ENCODE data around the gene CEMIP.

The CEMIP gene

DNA sequence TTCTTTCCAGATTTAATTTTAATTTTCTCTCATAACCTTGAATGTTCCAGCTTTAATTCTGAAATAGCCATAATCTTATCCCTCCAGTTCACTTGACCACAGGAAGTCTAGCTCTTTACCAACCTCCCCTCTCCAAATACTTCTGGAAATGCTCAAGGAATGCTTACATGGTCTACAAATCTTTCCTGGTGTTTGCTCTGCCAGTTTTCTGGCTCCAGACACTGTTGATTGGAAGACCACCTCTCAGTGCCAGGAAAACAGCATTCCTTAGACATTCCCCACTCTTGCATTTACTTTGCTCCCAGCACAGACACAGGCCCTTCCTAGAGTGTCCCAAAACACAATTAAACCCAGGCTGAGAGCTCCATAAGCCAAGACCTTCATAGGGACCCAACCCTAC is 111.8 kb downstream of the CEMIP start:
- DNase-seq, result no peak

DNA sequence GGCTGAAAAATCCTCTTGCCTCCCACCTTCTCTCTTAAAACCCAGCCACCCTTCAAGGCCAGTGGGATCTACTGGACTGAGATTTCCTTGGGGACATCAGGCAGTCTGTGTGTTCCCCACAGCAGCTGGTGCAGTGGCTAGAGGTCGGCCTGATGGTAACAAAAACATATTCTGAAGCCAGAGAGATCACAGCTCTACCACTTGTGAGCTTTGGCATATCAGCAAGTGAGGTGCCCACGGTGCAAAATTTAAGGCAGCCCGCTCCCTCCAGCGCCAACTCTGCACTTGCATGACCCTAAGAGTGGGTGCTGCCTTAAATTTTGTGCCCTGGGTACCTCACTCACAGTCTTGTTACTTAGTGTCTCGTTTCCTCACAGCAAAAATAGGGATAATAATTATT is 113.2 kb downstream of the CEMIP start:
- DNase-seq, result no peak

DNA sequence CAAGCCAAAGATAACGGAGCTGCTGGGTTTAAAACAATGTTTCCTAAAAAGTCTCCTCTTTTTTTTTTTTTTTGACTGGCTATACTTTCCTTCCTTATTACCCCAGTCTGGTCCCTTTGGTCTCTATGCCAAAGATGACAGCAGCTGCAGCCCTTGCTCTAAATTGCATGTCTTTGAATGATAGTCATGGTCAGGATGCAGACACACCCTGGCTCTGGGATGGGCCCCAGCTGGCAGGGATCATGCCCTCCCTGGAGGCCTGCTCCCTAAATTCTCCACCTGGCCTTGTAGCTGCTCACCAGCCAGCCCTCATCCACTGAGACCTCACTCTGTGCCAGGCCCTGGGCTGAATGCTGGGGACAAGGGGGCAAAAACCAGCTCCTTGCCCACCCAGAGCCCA is 114.6 kb downstream of the CEMIP start:
- DNase-seq, result no peak

DNA sequence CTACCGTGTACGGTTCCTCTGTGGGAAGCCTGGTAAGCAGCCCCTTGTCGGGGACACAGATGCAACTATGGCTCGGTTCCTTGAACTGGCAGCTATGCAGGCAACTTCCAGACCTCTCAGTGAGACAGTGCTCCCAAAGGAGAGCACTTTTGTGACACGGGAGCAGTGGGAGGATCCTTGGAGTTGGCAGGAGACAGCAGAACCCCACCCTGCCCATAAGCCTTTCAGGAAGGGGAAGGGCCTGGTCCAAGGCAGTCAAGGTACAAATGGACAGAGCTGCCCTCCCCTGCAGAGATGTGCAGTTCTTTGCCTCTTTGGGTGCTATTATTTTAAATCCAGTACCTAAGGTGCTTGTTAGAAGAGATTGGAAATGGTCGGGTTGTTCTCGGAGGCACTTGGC is 115.9 kb downstream of the CEMIP start:
- DNase-seq, result no peak

DNA sequence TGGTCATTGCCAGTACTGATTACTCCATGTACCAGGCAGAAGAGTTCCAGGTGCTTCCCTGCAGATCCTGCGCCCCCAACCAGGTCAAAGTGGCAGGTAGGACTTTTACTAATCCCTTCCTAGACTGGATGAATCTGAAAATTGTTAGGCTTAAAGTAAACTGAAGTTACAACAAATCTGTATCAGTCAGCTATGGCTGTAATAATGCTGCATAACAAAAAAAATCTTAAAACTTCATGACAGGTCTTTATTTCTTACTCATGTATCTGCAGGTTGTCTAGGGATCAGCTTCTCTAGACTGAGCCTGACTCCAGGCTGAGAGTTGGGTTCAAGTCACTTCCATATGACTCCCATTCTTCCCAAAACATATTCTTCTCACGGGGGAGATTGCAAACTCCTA is 116.8 kb downstream of the CEMIP start:
- no peak for DNase-seq

DNA sequence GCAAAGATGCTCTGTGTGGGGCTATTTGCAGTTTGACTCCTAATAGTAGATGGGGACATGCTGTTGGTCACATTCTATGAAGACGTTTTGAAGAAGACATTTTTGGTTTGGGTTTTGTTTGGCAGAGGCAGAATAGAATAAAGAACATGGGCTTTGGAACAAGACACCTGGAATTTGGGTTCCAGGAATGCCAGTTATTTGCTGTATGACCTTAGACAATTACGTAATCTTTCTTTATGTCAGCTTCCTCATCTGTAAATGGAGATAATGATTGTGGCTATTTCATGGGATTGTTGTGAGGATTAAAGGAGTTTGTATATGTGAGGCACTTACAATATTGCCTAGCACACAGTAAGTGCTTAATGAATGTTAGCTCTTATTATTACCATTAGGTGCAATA is 118.9 kb downstream of the CEMIP start:
- DNase-seq, result peak in 1 of 4 experiments; percentile 14

DNA sequence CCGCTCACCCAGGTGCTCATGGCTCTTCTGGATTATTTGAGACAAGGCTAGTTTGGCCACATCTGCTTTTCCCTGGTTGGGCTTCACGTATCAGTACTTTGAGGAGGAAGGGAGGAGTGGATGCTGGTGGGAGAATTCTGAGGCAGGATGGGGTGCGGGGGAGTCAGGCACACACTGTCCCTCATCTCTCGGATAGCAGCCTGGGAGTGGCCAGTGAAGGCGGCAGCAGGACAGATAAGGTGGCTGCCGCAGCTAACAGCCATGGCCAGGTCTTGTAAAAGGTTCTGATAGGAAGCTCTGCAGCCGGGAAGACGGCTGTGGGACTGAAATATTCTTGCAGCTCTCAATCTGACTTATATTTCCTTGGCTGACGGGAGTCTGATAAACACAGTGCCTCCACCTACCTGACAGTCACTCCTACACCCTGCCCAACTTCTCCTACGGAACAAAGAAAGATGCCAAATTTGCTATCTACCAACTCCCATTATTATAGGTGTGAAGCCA is 123.2 kb downstream of the CEMIP start:
- no peak for DNase-seq

DNA sequence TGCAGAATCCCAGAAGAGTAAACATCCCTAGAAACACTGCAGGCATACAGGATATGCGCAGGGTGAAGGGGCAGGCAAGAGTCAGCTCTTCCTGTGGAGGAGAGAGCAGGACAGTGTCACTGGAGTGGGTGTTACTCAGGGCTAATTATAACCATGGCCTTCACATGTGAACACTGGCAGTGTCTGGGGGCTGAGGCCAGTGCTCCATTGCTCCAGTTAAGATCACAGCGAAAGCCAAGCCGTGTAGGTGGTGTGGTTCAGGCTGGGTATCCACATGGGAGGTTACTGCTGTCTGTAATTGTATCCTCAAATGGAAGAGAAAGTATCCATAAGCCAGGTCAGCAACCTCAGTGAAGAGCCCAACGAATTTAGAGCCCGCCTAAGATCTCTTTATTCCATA is 125.8 kb downstream of the CEMIP start:
- DNase-seq, result peak; percentile 12 to 44 (median 32)

DNA sequence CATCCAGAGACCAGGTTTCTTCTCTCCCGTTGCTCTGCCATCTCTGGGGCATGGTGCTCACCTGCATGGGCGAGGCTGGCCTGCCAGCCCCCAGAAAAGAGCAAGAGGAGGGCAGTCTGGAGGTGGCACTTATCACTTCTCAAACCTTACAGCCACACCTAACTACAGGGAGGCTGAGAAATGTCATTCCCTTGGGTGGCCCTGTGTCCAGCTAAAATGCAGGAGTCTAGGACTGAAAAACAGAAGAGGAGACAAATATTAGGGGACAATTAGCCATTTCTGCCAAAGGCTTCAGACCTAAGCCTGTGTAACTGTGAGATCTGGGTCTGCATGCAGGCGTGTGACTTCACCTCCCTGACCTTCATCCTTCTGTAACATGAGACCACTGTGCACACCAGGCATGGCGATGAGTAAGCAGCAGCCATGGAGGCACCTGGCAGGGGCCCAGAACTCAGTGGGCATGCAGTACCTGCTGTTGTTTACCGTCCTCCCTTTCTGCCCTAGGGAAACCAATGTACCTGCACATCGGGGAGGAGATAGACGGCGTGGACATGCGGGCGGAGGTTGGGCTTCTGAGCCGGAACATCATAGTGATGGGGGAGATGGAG is 127.1 kb downstream of the CEMIP start:
- DNase-seq, result no peak

DNA sequence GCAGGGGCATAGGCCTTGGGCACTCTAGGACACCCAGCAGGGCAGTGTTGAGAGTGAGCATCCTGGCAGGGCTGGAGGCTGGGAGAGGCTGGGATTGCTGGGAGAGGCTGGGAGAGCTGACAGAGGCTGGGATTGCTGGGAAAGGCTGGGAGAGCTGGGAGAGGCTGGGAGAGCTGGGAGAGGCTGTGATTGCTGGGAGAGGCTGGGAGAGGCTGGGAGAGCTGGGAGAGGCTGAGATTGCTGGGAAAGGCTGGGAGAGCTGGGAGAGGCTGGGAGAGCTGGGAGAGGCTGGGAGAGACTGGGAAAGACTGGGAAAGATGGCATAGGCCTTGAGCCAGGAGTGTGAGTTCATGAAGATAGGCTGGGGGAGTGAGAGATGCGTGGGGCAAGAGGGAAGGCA is 132.7 kb downstream of the CEMIP start:
- no peak for DNase-seq

DNA sequence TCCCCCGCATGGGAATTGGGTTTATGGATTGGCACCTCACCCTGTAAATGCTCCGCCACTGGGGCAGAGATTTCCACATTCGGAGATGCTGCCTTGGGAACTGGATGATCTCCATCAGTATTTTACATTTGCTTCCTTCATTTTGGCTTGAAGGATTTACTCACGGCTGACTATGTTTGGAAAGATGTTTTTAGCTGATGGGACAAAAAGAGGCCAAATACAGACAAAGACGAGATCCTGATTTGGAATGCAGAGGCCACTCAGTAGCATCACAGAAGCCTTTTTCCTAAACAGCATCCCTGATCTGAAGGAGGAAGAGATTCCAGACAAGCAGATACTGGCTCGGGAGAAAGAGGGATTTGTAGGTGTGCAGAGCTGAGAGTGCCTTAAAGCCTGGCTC is 133.5 kb downstream of the CEMIP start:
- DNase-seq, result no peak

DNA sequence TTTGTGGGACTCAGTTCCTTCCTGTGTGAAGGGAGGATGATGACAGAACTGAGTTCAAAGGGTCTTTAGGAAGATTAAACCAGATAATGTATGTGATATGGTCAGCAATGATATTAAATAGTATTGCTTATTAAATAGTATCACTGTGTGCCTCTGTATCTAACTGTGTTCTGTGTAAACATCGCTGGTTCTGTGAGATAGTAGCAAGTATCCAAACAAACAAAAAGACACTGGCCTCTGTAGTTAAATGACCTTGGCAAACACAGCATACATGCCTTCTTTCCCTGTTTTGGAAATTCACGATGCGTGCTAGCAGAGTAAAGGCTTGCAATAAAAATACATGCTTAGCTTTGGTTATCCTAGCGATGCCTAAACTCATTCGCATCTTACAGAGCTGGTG is 134.4 kb downstream of the CEMIP start:
- no peak for DNase-seq

DNA sequence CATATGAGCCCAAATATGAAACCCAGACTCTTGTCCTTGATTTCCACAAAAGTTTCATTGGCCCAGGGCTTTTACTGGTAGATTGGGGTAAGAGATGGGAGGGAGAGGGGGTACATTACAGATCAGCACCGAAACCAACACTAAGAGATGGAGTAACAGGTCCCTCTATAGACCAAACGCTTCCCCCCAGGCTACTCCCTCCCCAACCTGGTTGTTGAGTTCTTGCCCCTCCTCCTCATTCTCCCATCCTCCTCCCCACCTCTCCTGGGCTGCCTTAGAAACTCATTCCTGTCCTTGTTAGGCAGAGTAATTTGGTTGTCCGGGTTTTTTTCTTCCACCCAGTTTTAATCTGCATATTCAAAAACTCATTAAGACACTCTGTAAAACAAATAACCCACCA is 136.3 kb downstream of the CEMIP start:
- DNase-seq, result no peak

DNA sequence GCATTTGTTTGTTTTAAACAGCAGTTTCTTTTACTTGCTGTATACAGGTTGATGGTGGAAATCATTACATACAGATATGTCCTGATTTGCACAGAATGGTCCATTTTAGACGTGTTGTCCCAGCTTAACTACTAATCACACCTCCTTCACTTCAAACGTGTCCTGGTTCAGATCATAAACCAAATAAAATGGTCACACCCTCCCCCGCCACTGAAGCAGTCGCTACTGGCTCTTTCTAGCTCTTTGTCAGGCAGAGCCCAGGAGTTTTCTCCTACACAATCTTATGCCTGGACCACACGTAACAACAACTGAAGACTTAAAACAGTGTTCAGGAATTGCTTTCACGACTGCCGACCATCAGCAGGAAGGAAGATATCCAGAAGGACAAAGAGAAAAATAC is 136.9 kb downstream of the CEMIP start:
- no peak for DNase-seq

DNA sequence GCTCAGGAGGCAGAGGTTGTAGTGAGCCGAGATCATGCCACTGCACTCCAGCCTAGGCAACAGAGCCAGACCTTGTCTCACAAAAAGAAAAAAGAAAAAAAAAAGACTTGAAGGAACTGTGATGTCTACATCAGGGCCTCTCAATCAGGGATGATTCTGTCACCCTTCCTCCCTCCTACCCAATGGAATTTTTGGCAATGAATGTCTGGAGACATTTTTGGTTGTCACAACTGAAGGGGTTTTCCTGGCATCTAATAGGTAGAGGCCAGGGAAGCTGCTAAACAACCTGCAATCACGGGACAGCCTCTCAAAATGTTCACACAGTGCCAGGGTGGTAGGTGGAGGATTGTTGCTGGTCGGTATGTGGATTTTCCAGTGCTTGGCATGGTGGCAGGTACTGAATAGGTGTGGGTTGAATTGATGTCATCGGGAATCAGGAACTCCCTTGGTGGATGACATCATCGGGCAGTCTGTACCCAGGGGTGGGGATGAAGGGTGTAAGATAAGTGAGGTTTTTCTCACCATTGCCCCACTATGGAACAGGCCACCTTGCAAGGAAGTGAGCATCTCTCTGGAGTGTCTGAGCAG is 139.1 kb downstream of the CEMIP start:
- DNase-seq, result peak; percentile 5 to 48 (median 14)

DNA sequence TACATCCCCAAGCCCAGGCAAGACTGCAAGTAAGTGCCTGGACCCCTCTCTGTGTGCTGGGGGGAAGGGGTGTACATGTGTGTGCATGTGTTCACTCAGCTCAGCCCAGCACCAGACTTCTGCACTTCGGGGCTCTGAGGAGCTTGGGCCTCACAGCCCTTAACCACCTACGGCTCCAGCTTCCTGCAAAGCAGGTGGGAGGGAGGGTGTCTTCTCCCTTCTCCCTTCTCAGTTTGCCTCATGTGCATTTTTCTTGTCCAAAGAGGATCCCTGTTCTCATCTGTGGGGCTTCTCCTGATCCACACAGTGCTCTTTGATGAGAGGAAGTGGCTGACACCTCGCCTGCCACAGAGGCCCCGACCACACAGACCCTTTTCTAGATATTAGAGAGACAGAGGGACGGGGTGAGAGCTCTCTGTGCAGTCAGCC is 141.1 kb downstream of the CEMIP start:
- peak in 2 of 4 experiments; percentile 3 to 11 for DNase-seq

DNA sequence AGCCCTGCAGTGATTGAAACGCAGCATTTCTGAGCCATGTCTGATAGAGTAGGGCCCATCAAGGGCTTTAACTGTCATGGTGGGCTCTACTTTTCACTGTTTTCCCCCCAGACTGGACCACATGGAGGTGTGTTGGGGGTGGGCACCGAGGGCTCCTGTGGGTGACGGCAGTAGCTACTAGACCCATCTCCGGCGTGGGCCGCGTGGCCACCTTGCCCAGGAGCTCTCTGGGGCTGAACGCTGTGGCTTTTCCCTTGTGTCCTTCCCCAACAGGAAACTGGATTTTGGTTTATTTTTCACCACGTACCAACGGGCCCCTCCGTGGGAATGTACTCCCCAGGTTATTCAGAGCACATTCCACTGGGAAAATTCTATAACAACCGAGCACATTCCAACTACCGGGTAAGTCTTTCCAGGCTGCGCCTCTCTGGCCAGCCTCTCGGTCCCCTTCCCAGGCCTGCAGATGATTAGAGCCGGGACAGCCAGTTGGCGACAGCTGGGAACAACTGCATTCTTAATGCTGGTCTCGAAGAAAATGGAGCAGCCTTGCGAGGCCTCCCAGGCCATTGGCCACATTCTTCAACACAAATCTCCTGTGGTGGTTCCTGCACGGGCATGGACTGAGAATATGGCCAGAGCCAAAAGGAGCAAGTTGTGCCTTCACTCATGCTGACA is 142.7 kb downstream of the CEMIP start:
- DNase-seq, result no peak

DNA sequence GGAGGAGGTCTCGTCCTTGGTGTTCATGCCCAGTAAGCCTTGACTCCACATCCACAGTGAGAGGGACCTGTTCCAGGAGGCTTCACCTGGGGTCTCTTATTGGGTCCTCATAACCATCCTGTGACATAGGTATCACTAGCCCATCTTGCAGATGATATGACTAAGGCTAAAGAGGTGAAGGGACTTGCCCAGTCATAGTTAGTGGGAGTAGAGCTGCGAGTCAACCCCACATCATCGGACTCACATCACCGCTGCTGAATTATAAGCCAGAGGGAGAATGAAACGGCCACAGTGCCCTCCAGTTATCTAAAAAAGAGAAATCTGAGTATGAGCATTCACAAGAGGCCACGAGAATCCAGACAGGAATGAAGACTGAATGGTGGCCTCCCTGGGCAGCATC is 144.5 kb downstream of the CEMIP start:
- DNase-seq, result no peak

DNA sequence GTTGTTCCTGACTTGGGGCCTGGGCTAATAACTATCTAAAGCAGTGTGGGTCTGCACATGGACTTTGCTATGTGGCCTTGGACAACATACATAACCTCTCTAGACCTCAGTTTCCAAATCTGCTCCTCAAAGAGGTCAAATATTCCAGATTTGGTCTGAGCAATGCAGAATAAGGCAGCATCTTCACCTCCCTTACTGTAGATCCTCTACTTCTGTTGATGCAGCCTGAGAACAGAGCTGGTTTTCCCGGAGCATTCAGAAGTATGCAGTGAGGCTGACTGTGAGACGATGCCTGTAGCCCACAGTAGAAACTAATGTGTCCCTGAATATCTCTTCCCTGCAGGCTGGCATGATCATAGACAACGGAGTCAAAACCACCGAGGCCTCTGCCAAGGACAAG is 145.1 kb downstream of the CEMIP start:
- no peak for DNase-seq

DNA sequence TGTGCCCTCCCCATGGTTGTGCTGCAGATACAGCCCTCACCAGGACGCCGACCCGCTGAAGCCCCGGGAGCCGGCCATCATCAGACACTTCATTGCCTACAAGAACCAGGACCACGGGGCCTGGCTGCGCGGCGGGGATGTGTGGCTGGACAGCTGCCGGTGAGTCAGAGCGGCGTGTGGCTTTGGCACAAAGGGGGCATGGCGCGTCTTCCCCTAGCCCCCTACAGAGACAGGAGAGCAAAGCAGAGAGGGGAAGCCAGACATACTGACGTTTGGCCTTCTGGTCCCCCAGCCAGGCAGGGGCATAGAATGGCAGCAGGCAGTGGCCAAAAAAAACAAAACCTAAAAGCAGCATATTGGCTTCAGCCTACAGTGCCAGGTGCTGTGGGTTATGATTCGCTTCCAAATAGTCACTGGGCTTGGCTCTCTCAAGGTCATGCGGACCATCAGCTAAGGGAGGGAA is 146.5 kb downstream of the CEMIP start:
- DNase-seq, result no peak

DNA sequence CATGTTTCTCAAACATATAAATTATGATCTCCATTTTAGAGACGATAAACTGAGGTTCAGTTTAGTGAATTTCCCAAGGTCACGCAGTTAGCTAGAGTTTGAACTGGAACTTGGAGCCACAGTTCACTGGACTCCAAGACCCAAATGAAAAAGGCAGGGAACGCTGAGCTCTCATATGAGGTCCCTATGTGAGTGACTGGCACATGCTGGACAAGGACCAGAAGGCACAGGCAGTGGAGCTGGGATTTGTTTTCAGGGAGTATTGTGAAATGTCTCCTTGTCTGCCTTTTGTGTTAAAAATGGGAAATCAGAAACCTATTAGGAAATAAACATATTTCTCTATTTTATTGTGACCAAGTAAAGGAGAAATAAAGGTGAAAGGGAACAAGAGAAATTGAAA is 147.0 kb downstream of the CEMIP start:
- DNase-seq, result peak in 2 of 4 experiments; percentile 17 to 30

DNA sequence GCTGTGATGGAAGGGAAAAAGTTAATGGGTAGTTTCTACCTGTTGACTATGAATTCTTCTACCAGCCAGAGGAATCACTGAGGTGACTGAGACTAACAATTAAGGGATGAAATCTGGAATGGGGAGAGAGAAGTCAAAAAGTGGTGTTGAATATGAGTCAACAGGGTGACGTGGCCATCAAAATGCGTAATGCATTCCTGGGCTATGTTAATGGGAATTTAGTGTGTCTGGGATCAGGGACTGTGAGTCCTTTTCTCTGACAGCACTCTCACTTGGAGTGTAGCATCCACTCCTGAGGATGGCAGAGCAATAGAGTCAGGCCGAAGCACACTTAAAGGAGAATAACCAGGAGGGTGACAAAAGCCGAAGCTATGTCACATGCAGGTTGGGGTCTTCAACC is 150.1 kb downstream of the CEMIP start:
- DNase-seq, result no peak

DNA sequence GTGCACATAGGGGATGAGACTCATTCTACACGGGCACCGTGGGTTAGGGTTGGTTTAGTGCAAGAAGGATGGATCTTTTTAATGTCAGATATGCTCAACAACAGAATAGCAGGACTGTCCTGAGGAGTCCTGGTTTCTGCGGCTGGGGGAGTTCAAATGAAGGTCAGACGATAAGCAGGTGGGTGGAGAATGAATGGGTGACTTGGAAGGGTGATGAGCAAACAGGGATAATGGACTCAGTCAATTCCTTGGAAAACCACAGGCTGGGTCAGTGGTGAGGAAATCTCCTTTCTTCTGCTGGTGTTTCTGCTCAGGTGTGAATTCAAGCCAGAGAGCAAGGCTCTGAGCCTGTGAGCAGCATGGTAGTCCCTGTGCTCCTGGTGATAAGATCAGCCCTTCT is 150.5 kb downstream of the CEMIP start:
- no peak for DNase-seq

DNA sequence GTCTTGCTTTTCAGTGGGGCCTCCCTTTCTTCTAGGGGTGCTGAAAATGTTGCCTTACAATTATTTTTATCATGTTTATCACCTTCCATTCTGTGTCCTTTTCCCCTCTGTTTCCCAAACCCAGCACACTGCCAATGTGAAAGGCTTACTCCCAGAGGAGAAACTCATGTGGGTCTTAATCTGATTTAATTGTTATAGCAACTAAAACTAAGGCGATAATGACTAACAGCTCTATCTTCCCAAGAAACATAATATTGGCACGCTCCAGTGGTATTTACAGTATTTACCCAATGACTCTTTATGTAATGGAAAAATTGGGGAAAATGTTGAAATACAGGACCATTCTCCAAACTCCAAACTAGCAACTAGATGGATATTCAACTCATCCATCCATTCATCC is 152.0 kb downstream of the CEMIP start:
- DNase-seq, result no peak
